ENCODE data around the gene TMEM186.
"Not testable (repeated sequence)": the region's sequence is repeated elsewhere in the genome, so short reads cannot be mapped to it uniquely, and the experiment has no call there.

Gene TMEM186

GRCh38 chr16:8768283-8768682 lies 29.2 kb downstream of the TMEM186 start:
- DNase-seq = no peak

GRCh38 chr16:8767176-8767575 lies 30.3 kb downstream of the TMEM186 start:
- no peak for DNase-seq

- DNase-seq = no peak
Observed at GRCh38 chr16:8764525-8765250, 32.8 kb downstream of the TMEM186 start.

- DNase-seq = no peak
Observed at GRCh38 chr16:8763899-8764298, 33.5 kb downstream of the TMEM186 start.

- DNase-seq = no peak
Observed at GRCh38 chr16:8763083-8763482, 34.4 kb downstream of the TMEM186 start.

GRCh38 chr16:8762254-8762653 lies 35.2 kb downstream of the TMEM186 start:
- DNase-seq = no peak

- no peak for DNase-seq
Observed at GRCh38 chr16:8761078-8761477, 36.4 kb downstream of the TMEM186 start.

GRCh38 chr16:8760021-8760420 lies 37.4 kb downstream of the TMEM186 start:
- DNase-seq = no peak

GRCh38 chr16:8758022-8758421 lies 39.4 kb downstream of the TMEM186 start:
- no peak for DNase-seq

- peak; percentile 62 for DNase-seq
Observed at GRCh38 chr16:8756755-8757154, 40.7 kb downstream of the TMEM186 start.

GRCh38 chr16:8753416-8754054 lies 43.9 kb downstream of the TMEM186 start:
- DNase-seq = no peak

GRCh38 chr16:8752706-8753105 lies 44.7 kb downstream of the TMEM186 start:
- DNase-seq = no peak

- DNase-seq = no peak
Observed at GRCh38 chr16:8751481-8752311, 45.7 kb downstream of the TMEM186 start.

- DNase-seq = not testable (repeated sequence)
Observed at GRCh38 chr16:8748944-8749343, 48.5 kb downstream of the TMEM186 start.
